ENCODE measurements around the gene KCNN1.

DNA sequence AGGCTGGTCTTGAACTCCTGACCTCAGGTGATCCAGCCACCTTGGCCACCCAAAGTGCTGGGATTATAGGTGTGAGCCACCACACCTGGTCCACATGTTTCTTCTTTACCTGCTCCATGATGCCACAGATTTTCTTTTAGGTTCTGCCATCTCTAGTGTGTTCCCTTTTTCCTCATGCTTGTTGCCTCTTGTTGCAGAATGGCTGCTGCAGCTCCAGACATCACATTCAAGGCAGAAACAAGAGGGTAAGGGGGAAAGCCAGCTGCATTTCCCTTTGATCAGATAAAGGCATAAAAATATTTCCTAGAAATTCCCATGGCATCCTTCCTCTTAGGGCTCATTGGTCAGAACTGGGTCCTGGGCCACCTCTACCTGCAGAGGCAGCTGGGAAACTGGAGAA is 46.4 kb upstream of the KCNN1 start:
- TF ChIP-seq, protein P1, sequence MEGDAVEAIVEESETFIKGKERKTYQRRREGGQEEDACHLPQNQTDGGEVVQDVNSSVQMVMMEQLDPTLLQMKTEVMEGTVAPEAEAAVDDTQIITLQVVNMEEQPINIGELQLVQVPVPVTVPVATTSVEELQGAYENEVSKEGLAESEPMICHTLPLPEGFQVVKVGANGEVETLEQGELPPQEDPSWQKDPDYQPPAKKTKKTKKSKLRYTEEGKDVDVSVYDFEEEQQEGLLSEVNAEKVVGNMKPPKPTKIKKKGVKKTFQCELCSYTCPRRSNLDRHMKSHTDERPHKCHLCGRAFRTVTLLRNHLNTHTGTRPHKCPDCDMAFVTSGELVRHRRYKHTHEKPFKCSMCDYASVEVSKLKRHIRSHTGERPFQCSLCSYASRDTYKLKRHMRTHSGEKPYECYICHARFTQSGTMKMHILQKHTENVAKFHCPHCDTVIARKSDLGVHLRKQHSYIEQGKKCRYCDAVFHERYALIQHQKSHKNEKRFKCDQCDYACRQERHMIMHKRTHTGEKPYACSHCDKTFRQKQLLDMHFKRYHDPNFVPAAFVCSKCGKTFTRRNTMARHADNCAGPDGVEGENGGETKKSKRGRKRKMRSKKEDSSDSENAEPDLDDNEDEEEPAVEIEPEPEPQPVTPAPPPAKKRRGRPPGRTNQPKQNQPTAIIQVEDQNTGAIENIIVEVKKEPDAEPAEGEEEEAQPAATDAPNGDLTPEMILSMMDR (IDR thresholded peaks at IDR 0.05): no peak
- TF ChIP-seq POLR2A (IDR thresholded peaks at IDR 0.05): no peak

Measured in lower leg skin (tissue), 3 donors.